OCI-LY7 (cell line): Measurements from ENCODE around the gene DCAF8.

Source experiments
- CTCF ChIP-seq: fragments of 200-600 bp; sonication (generic); conservative IDR thresholded peaks from 2 replicates; pipeline ENCODE4 v1.5.1; 2014; ENCODE audit warnings: mild to moderate bottlenecking, antibody characterized with exemption, low read length, moderate library complexity, mixed read lengths
- EZH2phosphoT487 ChIP-seq: fragments of 200-600 bp; sonication (generic); IDR thresholded peaks from 2 replicates; pipeline ENCODE4 v1.6.1; 2018; ENCODE audit warnings: low read depth, borderline replicate concordance, mild to moderate bottlenecking, mixed run types, antibody characterized with exemption, low read length, moderate library complexity, mixed read lengths

- TF ChIP-seq CTCF (peak; percentile 96), EZH2phosphoT487 (no peak)
Observed at GRCh38 chr1:160193091-160193819, 69.1 kb downstream of the DCAF8 start.
